Activated naive CD4-positive, alpha-beta T cell treated with anti-CD3 and anti-CD28 coated beads for 36 hours (primary cell): Measurements from ENCODE around the gene PCK1. TPM values are rescaled to one million over a fixed set of nuclear protein-coding genes. Genes with fewer than 3 reads are reported as not detected.

Experiments used
- CTCF ChIA-PET: fragments of 350-600 bp; sonication (Branson Sonifier 250); formaldehyde crosslinking; loops from one replicate; lab custom pipeline; 2021; ENCODE audit warnings: antibody characterized with exemption; lab: Charles Lee
- DNase-seq: peaks from one replicate; pipeline ENCODE4 v3.0.0-alpha.2; 2020
- H3K27ac Mint-ChIP-seq: one replicate; pipeline ENCODE4 v1.8.0; 2021; ENCODE audit warnings: mild to moderate bottlenecking, mixed read lengths
- H3K27me3 Mint-ChIP-seq: one replicate; pipeline ENCODE4 v1.8.0; 2021; ENCODE audit warnings: low read depth, mixed read lengths
- H3K36me3 Mint-ChIP-seq: one replicate; pipeline ENCODE4 v1.8.0; 2021; ENCODE audit warnings: low read depth, mixed read lengths
- H3K4me1 Mint-ChIP-seq: one replicate; pipeline ENCODE4 v1.8.0; 2021; ENCODE audit warnings: low read depth, mixed read lengths
- H3K4me3 Mint-ChIP-seq: one replicate; pipeline ENCODE4 v1.8.0; 2021; ENCODE audit warnings: mild to moderate bottlenecking, moderate library complexity, mixed read lengths
- H3K9me3 Mint-ChIP-seq: one replicate; pipeline ENCODE4 v1.8.0; 2021; ENCODE audit warnings: mixed read lengths
- intact Hi-C: fragments of 100-400 bp; cut with micrococcal nuclease; formaldehyde crosslinking; loops from one replicate; pipeline ENCODE4 v1.15.1; 2023
- total RNA-seq, 2 experiments: library from RNA; stranded (reverse); gene quantifications; one replicate each; pipeline ENCODE4 v1.2.3, GENCODE V29; 2021

PCK1 gene
- total RNA-seq, 2 experiments from 2014 or later: not detected

GRCh38 chr20:57590485-57591288 lies 29.8 kb downstream of the PCK1 start:
- no peaks in the 10 kb centered on the region for H3K4me1 Mint-ChIP-seq
- no peaks in the 10 kb centered on the region for H3K36me3 Mint-ChIP-seq
- CTCF ChIA-PET: interaction anchor here (1.0 to 1.6 kb wide), 3 partner anchors 10 to 92 kb away, joined by 3 read pairs; no protein-coding TSS in a partner anchor
- H3K27me3 Mint-ChIP-seq: no peaks in the 10 kb centered on the region
- H3K27ac Mint-ChIP-seq: no peak overlapping the region
- peaks cover 4% of the 10 kb centered on the region for H3K9me3 Mint-ChIP-seq
- no peak for DNase-seq
- intact Hi-C loops: no loop called here
- H3K4me3 Mint-ChIP-seq: no peak overlapping the region

- no peak for DNase-seq
- H3K27me3 Mint-ChIP-seq: no peaks in the 10 kb centered on the region
- intact Hi-C loops: no loop called here
- no peak overlapping the region for H3K4me3 Mint-ChIP-seq
- H3K36me3 Mint-ChIP-seq: no peaks in the 10 kb centered on the region
- no peaks in the 10 kb centered on the region for H3K4me1 Mint-ChIP-seq
- peaks cover 4% of the 10 kb centered on the region for H3K9me3 Mint-ChIP-seq
- CTCF ChIA-PET: interaction anchor here (1.0 to 1.6 kb wide), 3 partner anchors 10 to 93 kb away, joined by 3 read pairs; no protein-coding TSS in a partner anchor
- H3K27ac Mint-ChIP-seq: no peak overlapping the region
These were observed 30.6 kb downstream of the PCK1 start for GRCh38 chr20:57591289-57592229.

- intact Hi-C loops: no loop called here
- no peaks in the 10 kb centered on the region for H3K4me1 Mint-ChIP-seq
These were observed 31.6 kb downstream of the PCK1 start for GRCh38 chr20:57592263-57593092.

GRCh38 chr20:57593134-57593886 lies 32.4 kb downstream of the PCK1 start:
- CTCF ChIA-PET: interaction anchor here (1.1 to 3.3 kb wide), 4 partner anchors 77 to 591 kb away, joined by 3 to 22 read pairs (median 4); no protein-coding TSS in a partner anchor
- intact Hi-C loops: no loop called here
- no peak overlapping the region for H3K27ac Mint-ChIP-seq
- no peaks in the 10 kb centered on the region for H3K27me3 Mint-ChIP-seq
- no peak overlapping the region for H3K4me3 Mint-ChIP-seq
- no peak for DNase-seq
- H3K36me3 Mint-ChIP-seq: no peaks in the 10 kb centered on the region
- H3K4me1 Mint-ChIP-seq: no peaks in the 10 kb centered on the region
- no peaks in the 10 kb centered on the region for H3K9me3 Mint-ChIP-seq

More at GRCh38 chr20:57592263-57593092, 31.6 kb downstream of the PCK1 start:
- DNase-seq: no peak
- no peaks in the 10 kb centered on the region for H3K27me3 Mint-ChIP-seq
- CTCF ChIA-PET: interaction anchor here (1.1 to 1.6 kb wide), 5 partner anchors 11 to 592 kb away, joined by 3 to 6 read pairs (median 3); no protein-coding TSS in a partner anchor
- H3K9me3 Mint-ChIP-seq: peaks cover 4% of the 10 kb centered on the region
- H3K36me3 Mint-ChIP-seq: no peaks in the 10 kb centered on the region
- no peak overlapping the region for H3K4me3 Mint-ChIP-seq
- no peak overlapping the region for H3K27ac Mint-ChIP-seq

- no peak overlapping the region for H3K27ac Mint-ChIP-seq
These were observed 33.4 kb downstream of the PCK1 start for GRCh38 chr20:57594092-57594951.

DNA sequence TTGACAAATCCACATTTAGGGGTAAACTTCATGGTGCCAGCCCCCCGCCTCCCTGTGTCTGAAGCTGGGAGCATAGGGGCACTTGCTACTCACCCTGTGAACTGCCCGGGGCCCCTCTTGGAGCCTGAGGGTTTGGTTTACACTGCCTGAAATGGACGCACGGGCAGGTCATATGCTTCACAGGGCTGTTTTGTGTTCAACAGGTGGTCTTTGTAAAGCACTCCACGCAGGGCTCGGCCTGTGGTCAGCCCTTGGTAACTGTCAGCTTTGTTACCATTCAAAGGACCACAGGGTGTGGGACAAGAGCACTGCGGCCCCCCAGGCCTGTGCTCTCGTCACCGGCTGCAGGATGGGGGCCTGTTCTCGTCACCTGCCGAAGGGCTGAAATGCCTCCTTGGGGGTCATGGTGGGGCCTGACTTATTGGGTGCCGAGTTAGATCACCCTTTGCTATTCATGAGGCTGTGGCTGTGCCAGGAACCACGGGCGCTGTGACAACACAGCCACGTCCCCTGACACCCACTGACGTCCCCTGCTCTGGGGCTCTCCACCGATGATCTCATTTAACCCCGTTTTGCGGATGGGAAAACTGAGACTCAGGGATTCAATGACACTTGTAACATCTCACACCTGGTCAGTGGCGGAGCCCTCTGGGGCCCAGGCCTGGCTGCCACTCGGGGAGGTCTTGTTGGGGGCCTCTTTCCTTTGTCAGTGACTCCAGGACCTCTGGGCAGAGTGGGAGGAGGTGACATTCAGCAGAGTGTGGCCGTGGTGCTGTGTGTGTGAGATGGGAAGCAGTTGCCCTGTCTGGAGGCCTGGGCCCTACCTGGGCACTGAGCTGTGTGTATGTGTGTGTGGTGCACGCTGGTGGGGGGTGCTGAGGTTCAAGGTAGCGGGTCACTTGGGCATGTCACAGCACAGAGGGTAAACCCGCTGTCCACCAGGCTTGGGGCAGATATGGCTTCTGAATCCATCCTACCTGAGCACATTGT lies 34.4 kb downstream of the PCK1 start:
- intact Hi-C loops: loop anchor here (2.0 kb wide), 2 partner anchors 59 to 215 kb away; no protein-coding TSS in a partner anchor
- Mint-ChIP-seq H3K27me3 (no peaks in the 10 kb centered on the region), H3K27ac (no peak overlapping the region), H3K36me3 (no peaks in the 10 kb centered on the region), H3K9me3 (no peaks in the 10 kb centered on the region), H3K4me1 (no peaks in the 10 kb centered on the region), H3K4me3 (no peak overlapping the region)
- CTCF ChIA-PET: interaction anchor here (0.6 to 3.3 kb wide), 33 partner anchors 10 to 615 kb away, joined by 3 to 22 read pairs (median 4); partner anchors contain the start of gene ZBP1
- no peak for DNase-seq

More at GRCh38 chr20:57594092-57594951, 33.4 kb downstream of the PCK1 start:
- CTCF ChIA-PET: interaction anchor here (0.6 to 3.3 kb wide), 10 partner anchors 19 to 575 kb away, joined by 3 to 22 read pairs (median 4); no protein-coding TSS in a partner anchor
- H3K9me3 Mint-ChIP-seq: no peaks in the 10 kb centered on the region
- intact Hi-C loops: loop anchor here (1.0 to 2.0 kb wide), 3 partner anchors 80 to 214 kb away; no protein-coding TSS in a partner anchor
- H3K36me3 Mint-ChIP-seq: no peaks in the 10 kb centered on the region
- no peak overlapping the region for H3K4me3 Mint-ChIP-seq
- peak; percentile 58 for DNase-seq
- H3K4me1 Mint-ChIP-seq: no peaks in the 10 kb centered on the region
- H3K27me3 Mint-ChIP-seq: no peaks in the 10 kb centered on the region

DNA sequence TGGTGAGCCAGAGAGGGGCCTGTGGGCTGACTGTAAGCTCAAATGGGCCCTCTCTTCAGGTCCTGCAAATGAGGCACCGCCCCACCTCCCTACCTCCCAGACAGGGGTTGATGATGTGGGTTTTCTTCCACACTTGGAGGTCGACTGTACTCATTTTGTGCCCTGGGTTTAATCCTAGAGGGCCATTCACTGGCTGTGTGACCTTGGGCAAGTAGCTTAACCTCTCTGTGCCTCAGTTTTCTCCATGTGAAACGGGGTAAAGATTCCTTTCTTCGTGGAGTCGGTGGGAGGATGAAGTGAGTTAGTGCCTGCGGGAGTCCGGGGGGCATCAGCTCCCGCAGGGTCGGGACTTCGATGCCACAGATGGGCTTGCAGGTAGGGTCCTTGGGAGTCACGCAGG lies 35.4 kb downstream of the PCK1 start:
- no peak for DNase-seq
- no peaks in the 10 kb centered on the region for H3K27me3 Mint-ChIP-seq
- H3K27ac Mint-ChIP-seq: no peak overlapping the region
- intact Hi-C loops: loop anchor here (2.0 kb wide), 1 partner anchor 58 kb away; no protein-coding TSS in a partner anchor
- no peaks in the 10 kb centered on the region for H3K36me3 Mint-ChIP-seq
- H3K4me1 Mint-ChIP-seq: peaks cover 1% of the 10 kb centered on the region
- no peaks in the 10 kb centered on the region for H3K9me3 Mint-ChIP-seq
- no peak overlapping the region for H3K4me3 Mint-ChIP-seq
- CTCF ChIA-PET: interaction anchor here (0.6 to 3.3 kb wide), 29 partner anchors 10 to 614 kb away, joined by 3 to 22 read pairs (median 5); partner anchors contain the start of gene ZBP1

DNA sequence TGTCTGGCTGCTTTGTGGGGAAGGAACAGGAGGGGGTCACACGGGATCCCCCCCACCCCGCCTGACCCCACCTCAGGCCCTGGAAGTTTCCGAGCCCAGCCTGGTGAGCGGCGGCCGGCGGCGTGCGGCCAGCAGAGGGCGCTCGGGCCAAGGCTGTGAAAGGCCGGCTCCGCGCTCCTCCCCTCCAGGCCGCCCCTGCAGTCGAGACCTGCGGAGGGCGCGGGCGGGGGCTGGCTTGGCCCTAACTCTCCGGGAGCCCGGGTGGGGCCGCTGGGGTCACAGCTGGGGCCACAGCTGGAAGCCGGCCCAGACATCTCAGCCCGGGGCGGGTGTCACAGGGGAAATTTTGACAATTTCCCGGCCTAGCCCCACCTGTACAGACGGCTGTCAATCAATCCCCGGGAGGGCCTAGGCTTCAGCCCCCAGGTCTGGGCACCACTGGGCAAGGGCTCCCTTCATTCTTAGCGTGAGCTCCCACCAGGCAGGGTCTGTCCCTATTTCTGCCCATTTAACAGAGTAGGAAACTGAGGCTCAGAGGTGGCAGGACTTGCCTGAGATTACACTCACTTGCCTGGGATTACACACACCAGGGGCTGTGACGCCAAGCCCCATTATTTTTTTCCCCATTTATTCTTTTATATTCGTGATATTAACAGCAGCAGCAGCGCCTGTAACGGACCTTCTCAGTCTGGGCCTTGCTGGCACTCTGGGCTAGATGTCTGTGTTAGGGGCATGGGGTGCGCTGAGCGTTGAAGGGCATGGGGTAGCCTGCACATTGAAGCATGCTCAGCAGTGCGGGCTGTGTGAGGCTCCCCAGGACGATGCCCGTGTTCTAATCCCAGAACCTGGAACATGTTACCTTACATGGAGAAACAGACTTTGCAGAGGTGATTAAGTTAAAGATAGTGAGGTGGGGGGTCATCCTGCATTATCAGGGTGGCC lies 36.4 kb downstream of the PCK1 start:
- CTCF ChIA-PET: interaction anchor here (1.0 to 1.9 kb wide), 21 partner anchors 9 to 613 kb away, joined by 3 to 7 read pairs (median 4); partner anchors contain the start of gene ZBP1
- H3K27me3 Mint-ChIP-seq: no peaks in the 10 kb centered on the region
- H3K9me3 Mint-ChIP-seq: no peaks in the 10 kb centered on the region
- H3K27ac Mint-ChIP-seq: no peak overlapping the region
- DNase-seq: peak; percentile 69
- H3K36me3 Mint-ChIP-seq: no peaks in the 10 kb centered on the region
- intact Hi-C loops: loop anchor here (1.0 to 2.0 kb wide), 5 partner anchors 58 to 612 kb away; no protein-coding TSS in a partner anchor
- H3K4me1 Mint-ChIP-seq: peaks cover 1% of the 10 kb centered on the region
- H3K4me3 Mint-ChIP-seq: no peak overlapping the region
